Endothelial cell of umbilical vein (primary cell): ENCODE measurements around the gene ARL8B.
"Not testable (repeated sequence)": the region's sequence is repeated elsewhere in the genome, so short reads cannot be mapped to it uniquely, and the experiment has no call there.

Experiments
- JUN ChIP-seq: IDR thresholded peaks from 2 replicates; pipeline ENCODE4 v1.6.1; 2011; ENCODE audit warnings: borderline replicate concordance, low read depth; ENCODE audit not compliant: insufficient read length, insufficient read depth
- TF ChIP-seq, protein P1 (sequence below), 2 donors: IDR thresholded peaks; 1 replicate in 1 of 2; 2 replicates in 1 of 2; pipeline ENCODE4 v1.5.1; 2011; ENCODE audit warnings: low read length in 2 of 2, mild to moderate bottlenecking in 2 of 2, moderate library complexity in 2 of 2, control low read depth in 1 of 2, inconsistent platforms in 1 of 2, low read depth in 1 of 2; ENCODE audit not compliant: insufficient read depth in 1 of 2; ENCODE audit errors: extremely low read depth in 1 of 2

DNA sequence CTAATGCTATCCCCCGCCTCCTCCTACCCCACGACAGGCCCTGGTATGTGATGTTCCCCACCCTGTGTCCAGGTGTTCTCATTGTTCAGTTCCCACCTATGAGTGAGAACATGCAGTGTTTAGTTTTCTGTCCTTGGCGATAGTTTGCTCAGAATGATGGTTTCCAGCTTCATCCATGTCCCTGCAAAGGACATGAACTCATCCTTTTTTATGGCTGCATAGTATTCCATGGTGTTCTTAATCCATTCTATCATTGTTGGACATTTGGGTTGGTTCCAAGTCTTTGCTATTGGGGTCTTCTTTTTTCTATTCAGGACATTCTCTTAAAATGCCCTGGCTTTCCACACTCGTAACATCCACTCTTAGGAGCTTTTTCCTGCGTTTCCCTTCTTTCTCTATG, 25.1 kb downstream of the ARL8B start:
- TF ChIP-seq, protein P1, sequence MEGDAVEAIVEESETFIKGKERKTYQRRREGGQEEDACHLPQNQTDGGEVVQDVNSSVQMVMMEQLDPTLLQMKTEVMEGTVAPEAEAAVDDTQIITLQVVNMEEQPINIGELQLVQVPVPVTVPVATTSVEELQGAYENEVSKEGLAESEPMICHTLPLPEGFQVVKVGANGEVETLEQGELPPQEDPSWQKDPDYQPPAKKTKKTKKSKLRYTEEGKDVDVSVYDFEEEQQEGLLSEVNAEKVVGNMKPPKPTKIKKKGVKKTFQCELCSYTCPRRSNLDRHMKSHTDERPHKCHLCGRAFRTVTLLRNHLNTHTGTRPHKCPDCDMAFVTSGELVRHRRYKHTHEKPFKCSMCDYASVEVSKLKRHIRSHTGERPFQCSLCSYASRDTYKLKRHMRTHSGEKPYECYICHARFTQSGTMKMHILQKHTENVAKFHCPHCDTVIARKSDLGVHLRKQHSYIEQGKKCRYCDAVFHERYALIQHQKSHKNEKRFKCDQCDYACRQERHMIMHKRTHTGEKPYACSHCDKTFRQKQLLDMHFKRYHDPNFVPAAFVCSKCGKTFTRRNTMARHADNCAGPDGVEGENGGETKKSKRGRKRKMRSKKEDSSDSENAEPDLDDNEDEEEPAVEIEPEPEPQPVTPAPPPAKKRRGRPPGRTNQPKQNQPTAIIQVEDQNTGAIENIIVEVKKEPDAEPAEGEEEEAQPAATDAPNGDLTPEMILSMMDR (IDR thresholded peaks at IDR 0.05; ENCODE audit: extremely low read depth in 1 of 2, insufficient read depth in 1 of 2, low read depth in 1 of 2, low read length in 2 of 2) = not testable (repeated sequence)
- not testable (repeated sequence) for TF ChIP-seq JUN
